Stimulated activated CD4-positive, alpha-beta T cell treated with anti-CD3 and anti-CD28 coated beads, TNF-alpha, amount 100 ng/mL, for 1 hour (primary cell): ENCODE results near the gene ZBTB7C.

ENCODE experiments used
- DNase-seq, 3 donors: peaks; one replicate each; pipeline ENCODE4 v3.0.0-alpha.2; 2020; ENCODE audit warnings: low read depth in 3 of 3, low spot score in 1 of 3

The ZBTB7C gene

GRCh38 chr18:48355276-48356115 lies 53.7 kb downstream of the ZBTB7C start:
- DNase-seq = no peak

- DNase-seq = no peak
These were observed 54.4 kb downstream of the ZBTB7C start for GRCh38 chr18:48354746-48355260.

DNA sequence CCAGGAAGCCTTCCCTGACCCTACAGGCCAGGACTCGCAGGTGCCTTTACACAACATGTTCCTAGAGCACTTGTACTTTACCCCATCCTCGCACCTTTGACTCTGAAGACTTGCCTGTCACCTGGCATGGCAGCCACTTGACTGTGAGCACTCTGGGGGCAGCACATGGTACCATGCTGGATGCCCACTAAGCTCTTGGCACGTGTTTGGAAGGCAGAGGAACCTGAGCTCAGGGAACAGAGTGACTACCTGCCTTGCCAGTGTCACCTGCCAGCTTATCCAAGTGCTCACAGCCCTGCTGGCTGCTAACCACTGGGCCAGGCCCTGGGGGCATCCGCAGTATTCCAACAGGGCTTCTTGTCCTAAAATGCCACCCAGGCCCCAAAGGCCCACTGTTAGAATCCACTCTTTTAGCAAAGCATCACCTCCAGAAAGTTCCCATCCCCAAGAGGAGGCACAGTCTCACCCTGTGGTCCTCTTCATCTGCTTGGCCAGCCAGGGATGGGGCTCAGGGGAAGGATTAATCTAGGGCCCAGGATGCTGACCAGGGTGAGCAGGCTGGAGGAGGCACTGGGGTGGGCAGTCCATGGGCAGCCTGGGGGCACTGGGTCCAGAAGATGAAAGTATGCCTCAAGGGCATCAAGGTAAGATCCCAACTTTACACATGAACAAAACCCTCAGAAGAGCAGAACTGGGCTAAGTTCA lies 57.0 kb downstream of the ZBTB7C start:
- DNase-seq = no peak

- no peak for DNase-seq
These were observed 57.8 kb downstream of the ZBTB7C start for GRCh38 chr18:48351216-48352050.

GRCh38 chr18:48348739-48349138 lies 60.4 kb downstream of the ZBTB7C start:
- no peak for DNase-seq

DNA sequence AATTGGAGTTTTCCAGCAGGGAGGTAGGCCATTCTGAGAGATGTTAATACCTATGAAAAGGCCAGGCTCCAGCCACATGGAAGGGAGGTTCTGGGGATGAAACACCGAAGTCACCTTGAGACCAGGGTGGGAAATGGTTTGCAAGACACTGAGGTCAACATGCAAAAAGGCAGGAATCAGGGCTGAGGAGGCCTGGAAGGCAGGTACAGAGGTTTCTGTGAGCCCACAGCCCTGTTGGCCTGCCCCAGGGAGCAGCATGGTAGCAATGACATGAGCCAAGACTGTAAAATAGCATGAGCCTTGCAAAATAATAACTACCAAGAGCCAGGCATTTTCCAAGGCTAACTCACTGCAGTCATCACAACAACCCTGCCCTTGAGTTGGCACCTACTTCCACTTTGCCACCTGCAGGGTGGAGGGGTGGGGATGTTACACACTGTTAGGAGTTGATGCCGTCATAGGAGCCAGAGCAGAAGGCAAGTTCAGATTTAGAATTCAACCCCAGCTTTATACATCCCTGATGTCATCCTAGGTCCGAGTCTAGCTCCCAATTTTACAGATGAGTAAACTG lies 61.3 kb downstream of the ZBTB7C start:
- DNase-seq = no peak

- DNase-seq = no peak
These were observed 63.6 kb downstream of the ZBTB7C start for GRCh38 chr18:48345596-48345995.

- no peak for DNase-seq
These were observed 66.6 kb downstream of the ZBTB7C start for GRCh38 chr18:48342581-48342980.

DNA sequence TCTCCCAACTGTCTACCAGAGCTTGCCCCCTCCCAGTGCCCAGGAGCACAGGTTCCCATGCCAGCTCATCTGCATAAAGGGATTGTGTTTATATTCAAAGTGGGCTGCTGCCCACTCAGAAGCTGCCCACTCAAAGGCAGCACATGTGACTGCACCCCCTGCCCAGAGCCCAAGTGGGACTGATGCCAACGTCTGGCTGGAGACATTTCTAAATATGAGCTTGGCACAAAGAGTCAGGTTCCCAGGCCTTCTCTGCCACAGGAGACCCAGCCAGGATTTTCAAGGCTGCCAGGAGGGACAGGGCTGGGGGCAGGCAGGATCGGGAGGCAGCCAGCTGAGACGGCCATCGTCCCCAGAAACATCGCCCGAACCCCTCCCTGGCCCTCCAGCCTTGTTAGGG lies 67.1 kb downstream of the ZBTB7C start:
- no peak for DNase-seq

DNA sequence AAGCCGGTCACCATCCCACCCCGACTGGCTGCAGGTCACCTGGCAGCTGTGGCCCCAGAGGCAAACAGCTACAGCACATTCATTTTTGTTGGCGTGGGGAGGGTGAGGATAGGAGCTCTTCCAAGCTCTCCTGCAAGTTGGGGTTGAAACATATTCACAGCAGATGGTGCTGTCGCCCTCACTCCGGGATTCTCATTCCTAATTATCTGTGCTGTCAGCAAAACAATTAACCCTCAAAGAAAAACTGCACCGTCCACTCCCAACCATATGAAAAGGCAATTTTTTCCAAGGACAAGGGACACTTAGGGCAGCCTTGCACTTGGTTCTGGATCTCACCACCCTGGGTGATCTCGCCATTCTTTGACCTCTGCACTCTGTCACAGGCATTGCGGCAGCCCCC lies 68.6 kb downstream of the ZBTB7C start:
- DNase-seq = no peak

- no peak for DNase-seq
These were observed 69.5 kb downstream of the ZBTB7C start for GRCh38 chr18:48339692-48340091.

DNA sequence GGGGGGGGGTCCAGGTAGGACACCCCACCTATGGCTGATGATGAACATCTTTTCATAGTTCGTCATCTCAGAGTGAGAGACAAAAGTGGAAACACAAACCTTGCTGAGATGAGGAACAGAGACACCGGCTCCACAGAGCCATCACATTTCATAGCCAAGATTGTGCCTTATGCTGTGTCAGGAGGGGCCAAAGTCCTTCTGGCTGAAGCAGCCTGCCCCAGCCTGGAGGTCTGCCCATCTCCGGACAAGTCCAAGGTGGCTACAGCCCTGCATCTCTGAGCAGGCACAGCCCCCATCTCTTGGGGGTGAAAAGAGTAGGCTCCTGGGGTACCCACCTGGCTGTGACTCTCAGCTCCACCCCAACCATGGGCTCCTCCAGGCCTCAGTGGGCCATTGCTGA lies 70.3 kb downstream of the ZBTB7C start:
- no peak for DNase-seq

DNA sequence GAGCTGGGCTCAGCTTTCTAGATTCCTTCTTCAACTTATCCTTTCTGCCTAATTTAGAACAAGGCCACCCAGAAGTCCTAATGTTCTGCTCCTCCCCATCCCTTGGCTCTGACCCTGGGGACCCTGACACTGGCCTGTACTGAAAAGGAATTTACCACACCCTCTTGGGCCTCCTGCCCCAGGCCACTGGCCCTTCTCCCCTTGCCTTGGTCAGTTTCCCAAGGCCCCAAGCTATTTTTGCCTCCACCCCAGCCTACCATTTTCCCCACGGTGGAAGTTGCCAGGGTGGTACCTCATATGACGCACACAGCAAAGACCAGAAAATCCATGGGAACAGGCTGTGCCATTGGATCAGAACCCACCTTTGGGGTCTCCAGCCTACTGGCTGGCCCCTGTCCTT lies 72.1 kb downstream of the ZBTB7C start:
- DNase-seq = no peak

GRCh38 chr18:48336332-48336731 lies 72.9 kb downstream of the ZBTB7C start:
- no peak for DNase-seq

DNA sequence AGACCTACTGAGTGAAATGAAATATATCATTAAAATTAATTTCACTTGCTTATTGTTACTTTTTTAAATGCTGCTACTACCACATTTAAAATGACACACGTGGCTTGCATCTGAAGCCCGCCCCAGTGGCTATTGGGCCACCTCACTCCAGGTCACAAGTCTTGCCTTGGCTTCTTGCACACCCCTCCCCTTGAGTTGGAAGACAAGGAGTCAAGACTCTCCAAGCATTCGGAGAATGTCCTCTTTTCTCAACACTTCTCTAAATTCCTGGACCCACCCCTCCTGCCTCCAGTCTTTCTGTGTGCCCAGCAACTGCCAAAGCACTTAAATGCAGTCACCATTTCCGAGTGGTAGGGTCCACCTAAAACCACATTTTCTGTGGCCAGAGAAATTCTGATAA lies 73.4 kb downstream of the ZBTB7C start:
- DNase-seq = no peak

- DNase-seq = no peak
These were observed 74.3 kb downstream of the ZBTB7C start for GRCh38 chr18:48334845-48335244.

GRCh38 chr18:48333563-48333962 lies 75.6 kb downstream of the ZBTB7C start:
- no peak for DNase-seq

DNA sequence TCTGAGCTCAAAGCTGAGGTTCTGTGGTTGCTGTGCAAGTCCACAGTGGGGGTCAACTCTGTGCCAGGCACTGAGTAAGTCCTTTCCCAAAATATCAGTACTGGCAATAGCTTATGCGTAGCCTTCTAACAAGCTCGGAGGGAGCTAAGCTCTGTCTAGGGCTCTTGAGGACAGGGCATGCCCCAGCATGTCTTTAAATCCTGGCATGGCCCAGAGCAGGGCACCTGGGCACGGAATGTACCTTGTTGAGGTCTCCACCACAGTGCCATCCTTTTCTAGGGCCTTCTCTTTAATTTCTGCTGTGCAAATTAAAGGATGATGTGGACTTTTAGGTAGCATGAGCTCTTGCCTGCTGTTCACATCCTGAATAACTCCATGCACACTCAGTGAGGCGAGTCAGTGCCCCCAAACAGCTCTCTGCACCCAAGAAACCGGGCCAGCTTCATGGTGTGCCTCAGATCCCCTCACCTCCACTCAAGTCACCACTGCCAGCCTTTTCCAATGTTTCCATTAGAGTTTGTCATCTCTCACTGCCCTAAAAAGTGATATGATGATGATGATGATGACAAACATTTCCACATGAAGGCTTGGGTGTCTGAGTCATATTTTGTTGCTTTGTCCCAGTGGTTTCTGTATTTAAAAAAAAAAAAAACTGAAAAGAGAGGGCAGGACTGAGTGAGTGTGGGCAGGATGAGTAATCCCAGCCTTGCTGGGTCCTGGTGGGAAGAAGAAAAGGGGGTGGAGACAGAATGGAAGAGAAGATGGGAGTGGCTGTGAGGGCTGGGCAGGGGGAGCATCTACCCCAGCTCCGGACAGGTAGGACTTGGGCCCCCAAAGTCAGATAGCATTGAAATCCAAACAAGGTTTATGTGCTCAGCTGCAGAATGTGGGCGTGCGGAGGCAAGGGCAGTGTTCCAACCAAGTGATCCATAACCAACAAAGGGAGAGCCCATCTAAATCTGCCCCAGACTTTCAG lies 78.9 kb downstream of the ZBTB7C start:
- DNase-seq = no peak

DNA sequence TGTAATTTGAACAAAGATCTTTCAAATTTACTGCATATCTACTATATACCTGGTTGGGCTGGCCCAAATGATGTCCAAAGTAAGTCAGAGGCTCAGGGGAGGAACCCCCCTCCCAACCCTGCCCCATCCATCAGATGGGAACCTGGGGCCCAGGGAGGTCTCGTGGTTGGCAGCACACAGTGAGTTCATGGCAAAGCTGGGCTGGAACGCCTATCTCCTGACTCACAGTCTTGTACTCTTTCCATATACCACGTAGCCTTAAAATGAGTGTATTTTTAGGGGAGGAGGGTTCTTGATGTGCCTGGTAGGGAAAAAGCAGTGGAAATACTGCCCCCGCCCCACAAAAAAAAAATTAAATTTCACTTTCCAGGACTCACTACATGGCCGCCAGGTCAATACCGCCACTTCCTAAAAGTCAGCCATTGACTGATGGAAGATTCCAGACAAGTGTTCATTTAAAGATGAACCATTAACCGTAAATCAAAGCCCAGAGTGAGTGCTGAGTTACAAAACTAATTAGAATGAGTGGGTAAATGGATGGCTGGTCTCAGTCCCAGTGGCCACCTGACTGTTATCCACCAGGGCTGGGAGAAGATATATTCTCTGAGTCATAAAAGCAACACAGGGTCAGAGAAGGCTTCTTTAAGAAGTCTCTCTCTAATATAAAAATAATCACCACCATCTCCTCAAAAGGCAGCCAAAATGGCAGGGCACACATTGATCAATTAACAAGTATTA lies 80.5 kb downstream of the ZBTB7C start:
- DNase-seq = no peak
